ENCODE results near the gene CDK19.
"Not testable (repeated sequence)": the region's sequence is repeated elsewhere in the genome, so short reads cannot be mapped to it uniquely, and the experiment has no call there.

The CDK19 gene

DNA sequence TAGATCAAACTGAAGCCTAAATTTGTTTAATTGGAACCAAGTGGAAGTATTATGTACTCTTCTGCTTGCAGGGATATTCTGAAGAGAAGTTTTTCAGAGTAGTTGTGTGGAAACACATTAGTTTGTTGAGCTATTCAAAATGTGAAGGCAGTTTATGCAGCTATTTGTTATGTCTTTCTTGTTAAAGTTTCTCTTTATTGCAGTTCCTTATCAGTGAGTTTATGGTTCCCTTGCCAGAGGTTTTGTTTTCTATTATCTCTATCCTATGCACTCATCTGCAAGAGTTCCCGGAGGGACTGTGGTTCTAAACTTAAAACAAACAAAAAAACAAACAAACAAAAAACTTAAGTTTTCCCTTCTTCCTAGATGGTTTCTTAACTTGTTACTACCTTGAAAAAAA lies 195.2 kb downstream of the CDK19 start:
- no peak for DNase-seq (ENCODE audit: low read depth)

DNA sequence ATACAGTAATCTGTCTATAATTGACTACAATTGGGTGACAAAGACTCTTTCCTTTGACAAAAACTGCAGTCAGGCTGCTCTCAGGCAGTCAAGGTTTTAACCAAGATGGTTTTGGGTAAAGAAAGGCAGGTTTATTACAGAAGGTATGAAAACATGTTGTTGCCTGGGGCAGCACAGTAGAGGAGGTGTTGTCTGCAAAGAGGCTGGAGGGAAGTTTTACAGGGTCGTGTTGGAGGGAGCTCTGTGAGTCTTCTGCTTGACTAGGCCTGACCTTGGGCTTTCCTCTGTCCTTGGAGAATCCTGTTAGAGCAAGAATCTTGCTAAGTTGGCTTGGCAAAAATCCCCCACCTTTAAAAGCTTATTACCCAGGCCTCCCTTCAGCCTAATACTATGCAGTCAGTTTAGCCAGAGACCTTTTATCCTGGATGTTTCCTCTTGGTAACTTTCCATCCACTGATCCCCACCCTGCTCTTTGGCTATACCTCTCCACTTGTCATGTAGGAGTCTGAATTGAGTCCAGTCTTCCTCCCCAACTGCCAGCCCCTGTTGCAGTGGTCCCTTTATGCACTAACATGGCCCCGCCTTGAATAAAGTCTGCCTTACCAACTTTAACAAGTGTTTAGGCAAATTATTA lies 195.9 kb downstream of the CDK19 start:
- DNase-seq (ENCODE audit: low read depth): no peak

DNA sequence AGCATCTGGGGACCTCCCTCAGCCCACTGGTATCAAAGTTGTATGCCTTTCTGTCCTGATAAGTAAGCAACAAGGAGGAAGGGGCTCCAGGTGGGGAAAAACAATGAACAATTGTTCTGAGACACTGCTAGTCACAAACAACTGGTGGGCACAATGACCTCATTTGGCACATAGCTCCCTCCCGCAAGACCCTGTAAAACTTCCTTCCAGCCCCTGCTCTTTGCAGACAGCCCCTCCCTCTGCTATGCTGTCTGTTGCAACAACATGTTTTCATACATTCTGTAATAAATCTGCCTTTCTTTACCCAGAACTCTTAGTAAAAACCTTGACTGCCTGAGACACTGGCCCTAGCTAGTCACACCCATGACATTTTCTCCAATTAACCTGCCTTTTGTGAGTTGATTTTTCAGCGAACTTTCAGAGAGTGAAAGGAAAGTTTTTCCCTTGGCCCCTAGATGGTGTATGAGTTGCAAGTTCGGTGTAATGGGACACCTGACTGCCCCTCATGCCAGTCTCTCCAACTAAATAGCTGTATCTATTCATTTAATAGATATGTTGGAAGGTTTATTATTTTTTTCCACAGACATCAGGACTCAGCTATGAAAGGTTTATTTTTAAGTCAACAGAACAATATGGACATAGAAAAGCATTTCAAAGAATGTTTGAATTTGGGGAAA lies 196.5 kb downstream of the CDK19 start:
- no peak for DNase-seq (ENCODE audit: low read depth)

DNA sequence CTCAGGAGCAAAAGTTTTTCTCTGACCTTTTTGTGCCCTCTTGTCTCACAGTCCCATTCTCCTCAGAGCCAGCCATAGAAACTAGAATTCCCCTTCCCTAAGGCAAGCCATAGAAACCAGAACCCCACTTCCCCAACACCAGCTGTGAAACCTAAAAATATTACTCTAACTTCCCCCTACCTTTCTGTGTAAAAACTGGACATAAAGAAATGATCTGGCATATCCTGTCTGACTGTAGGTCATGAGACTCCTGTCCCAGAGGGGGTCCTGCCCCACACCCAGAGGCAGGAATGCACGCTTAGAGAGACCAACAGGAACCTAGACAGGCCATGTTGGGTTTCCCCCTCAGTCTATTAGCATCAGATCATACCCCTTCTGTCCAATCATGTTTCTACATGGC lies 198.2 kb downstream of the CDK19 start:
- DNase-seq (ENCODE audit: low read depth): no peak

DNA sequence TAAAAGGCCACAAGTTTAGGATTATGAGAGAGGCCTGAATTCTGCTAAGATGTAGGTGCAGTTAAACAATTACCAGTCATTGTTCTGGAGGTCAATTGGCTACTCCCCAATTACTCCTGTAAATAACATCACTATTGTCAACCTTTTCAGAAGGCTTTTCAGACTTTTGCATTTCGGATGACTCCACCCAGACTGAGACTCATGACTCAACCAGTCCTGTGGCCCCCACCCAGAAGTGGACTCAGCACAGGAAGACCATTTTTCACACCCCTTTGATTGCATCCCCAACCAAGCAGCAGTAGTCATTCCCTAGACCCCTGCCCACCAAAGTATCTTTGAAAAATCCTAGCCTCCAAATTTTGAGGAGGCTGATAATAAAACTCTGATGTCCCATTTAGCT lies 199.5 kb downstream of the CDK19 start:
- DNase-seq (ENCODE audit: low read depth): no peak

DNA sequence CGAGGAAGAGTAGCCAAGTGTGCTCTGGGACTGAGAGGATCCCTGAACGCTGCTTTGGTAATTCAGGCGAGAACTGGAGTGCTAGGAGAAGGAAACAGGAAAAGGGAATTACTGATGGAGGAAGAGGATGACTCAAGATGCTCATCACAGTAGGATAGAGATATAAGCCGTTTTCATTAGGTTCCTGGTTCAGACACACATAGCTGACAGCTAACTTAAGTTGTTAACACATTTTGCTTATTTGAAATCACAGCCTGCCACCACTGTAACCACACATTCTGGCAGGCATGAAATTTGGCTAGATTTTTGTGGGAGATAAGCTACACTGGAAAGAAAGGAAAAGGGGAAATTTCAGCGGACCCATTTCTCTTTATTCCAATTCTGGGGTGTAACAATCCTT lies 200.7 kb downstream of the CDK19 start:
- DNase-seq (ENCODE audit: low read depth): no peak

DNA sequence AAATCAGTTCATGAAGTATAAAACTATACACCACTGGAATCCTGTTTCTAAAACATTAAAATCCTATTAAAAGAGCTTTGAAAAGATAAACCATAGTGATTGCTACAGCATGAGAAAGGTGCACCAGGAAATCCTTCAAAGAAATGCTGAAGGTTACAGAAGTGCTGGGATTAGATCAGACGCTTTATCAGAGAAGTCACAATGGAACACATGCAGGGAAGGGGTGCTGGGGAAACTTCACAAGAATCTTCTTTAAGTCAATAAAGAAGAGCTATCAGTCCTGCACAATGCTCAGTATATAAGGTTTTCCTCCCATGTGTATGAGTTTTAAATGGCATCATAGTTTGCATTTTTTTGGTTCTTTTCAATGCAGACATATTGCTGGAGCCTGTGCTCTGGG lies 201.2 kb downstream of the CDK19 start:
- DNase-seq (ENCODE audit: low read depth): no peak

DNA sequence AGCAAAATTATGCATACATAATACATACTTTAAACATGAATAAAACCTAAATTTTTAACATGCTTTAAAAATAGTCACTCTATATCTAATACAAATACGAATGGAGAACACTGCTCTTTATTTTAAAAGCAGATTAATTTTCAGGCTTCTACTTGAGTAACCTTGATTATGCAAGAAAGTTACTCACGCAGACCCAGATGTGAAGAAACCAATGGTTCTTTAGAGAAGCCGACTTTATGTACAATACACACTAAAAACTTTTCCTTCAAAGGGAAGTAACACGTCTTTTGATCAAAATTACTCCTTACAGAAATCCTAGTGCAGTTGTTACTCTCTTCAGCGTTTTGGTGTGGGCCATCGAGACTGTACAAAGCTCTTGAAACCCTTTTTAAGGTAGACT lies 201.9 kb downstream of the CDK19 start:
- DNase-seq (ENCODE audit: low read depth): no peak

DNA sequence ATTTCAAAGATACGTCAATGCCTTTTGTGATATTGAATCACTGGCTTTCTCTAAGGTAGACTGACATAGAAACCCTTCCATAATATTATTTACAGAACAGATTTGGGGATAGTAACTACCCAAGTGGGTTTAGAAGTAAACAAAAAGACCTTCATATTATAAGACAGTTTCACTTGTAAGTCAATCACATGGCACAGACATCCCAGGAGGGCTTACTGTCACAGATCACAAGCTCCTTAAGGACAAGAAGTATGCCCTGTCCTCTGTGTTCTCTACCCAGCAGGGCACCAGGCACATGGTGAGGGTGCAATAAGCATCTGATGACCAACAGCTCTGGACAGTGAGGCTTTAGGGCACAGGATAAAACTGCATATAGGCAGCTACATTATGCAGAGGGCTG lies 203.0 kb downstream of the CDK19 start:
- no peak for DNase-seq (ENCODE audit: low read depth)

DNA sequence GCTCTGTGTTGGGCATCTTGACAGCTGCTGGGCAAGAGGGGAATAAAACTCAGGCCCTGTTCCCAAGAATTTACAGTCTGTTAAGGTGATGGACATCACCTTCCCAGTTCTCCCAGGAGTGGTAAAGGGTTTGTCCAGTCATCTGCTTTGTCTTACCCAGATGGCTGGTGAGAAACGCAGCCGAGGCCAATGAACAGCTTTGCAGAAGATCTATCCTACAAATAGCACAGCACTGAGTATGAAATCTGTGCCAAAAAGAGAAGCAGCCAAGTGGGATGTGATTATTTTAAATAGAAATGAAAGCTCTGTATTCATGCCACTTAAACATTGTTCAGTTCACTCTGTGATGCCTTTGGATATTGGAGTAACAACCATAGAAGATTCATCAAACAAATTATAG lies 206.2 kb downstream of the CDK19 start:
- no peak for DNase-seq (ENCODE audit: low read depth)

DNA sequence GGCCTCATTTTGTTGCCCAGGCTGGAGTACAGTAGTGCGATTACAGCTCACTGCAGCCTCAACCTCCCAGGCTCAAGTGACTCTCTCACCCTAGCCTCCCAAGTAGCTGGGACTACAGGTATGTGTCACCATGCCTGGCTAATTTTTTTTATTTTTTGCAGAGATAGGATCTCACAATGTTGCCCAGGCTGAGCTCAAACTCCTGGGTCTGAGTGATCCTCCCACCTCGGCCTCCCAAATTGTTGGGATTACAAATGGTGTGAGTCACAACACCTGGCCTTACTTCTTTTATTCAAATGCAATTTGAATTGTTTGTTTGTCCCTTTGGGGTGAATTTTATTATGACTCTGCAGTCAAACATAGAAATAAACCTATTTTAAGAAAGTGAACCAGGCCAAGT lies 207.1 kb downstream of the CDK19 start:
- DNase-seq (ENCODE audit: low read depth): no peak

DNA sequence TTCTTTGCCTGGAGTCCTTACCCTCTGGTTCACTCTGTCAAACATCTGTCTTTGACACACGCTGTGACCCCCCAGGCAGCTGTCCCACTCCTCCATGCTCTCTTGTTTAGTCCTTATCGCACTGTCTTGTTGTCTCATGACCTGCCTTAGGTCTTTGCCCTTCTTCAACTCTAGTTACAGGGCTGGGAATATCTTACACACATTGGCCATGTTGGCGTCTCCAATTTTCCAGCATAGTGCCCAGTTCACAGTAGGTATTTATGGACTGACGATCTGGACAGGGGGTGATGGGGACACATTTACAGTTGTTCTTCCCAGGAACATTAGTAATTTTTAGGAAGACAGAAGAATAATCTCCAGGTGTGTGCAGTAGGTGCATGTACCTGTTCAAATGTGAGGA lies 209.1 kb downstream of the CDK19 start:
- DNase-seq (ENCODE audit: low read depth): no peak

DNA sequence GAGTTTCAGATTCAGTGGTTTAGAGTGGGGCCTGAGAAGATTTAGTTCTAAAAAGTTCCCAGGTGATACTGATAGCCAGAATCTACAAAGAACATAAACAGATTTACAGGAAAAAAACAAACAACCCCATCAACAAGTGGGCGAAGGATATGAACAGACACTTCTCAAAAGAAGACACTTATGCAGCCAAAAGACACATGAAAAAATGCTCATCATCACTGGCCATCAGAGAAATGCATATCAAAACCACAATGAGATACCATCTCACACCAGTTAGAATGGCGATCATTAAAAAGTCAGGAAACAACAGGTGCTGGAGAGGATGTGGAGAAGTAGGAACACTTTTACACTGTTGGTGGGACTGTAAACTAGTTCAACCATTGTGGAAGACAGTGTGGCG lies 214.6 kb downstream of the CDK19 start:
- DNase-seq (ENCODE audit: low read depth): not testable (repeated sequence)

DNA sequence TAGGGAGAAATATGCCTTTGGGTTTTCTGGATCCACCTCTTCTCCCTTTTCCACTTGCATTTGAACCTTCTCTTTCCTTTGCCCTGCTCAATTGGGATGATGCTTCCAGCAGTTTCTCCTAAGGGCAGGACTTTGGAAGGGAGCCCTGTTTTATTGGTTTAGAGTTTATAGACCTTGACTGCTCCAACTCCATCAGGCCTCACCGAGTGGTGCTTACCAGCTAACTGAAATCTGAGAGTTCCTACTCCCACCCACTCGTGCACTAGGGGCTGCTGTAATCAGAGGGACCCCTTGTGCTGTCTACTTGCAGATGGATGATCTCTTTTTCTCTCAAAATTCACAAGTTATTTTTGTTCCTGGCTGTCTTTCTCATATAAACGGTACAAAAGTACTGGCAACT lies 217.5 kb downstream of the CDK19 start:
- DNase-seq (ENCODE audit: low read depth): no peak

DNA sequence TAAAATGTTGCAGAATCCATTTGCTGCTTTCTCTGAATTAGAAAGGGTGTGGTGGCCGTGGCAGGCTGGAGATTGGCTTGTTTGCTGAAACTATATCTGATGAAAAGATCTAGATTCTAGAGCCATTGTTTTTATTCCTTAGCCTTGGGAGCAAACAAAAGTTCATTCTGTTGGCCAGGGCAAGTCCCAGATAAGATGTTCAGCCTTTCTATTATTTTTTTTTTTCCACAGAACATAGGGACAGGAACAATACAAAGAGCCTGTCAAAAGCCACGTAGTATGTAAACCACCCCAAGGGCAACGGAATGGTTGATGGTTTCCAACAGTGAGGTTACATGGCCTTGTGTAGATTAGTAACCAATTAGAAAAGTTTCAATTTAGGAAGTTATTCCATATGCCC lies 218.9 kb downstream of the CDK19 start:
- no peak for DNase-seq (ENCODE audit: low read depth)

DNA sequence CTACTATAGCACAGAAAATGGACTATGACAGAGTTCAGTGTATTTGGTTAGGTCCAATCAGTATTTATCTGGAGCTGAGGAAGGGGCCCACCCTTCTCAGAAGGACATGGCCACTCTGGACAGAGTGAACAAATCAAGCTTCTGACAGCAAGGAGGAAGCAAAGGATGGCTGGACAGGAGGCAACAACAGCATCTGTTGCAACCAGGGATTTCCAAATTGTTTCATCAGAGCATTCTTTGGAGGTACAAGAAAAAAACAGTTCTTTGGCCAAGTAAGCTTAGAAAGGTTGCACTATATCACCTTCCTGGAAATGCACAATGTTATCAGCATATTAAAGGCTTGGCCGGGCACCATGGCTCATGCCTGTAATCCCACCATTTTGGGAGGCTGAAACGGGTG lies 220.2 kb downstream of the CDK19 start:
- DNase-seq (ENCODE audit: low read depth): no peak

DNA sequence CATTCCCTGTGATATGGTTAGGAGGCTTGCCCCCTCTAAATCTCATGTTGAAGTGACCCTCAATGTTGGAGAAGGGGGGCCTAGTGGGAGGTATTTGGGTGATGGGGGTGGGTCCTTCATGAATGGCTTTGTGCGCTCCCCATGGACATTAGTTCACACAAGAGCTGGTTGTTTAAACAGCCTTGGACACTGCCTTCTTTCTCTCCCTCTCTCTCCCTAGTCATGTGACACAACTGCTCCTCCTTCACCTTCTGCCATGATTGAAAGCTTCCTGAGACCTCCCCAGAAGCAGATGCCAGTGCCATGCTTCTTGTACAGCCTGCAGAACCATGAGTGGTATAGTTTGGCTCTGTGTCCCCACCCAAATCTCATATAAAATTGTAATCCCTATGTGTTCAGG lies 221.6 kb downstream of the CDK19 start:
- DNase-seq (ENCODE audit: low read depth): no peak

DNA sequence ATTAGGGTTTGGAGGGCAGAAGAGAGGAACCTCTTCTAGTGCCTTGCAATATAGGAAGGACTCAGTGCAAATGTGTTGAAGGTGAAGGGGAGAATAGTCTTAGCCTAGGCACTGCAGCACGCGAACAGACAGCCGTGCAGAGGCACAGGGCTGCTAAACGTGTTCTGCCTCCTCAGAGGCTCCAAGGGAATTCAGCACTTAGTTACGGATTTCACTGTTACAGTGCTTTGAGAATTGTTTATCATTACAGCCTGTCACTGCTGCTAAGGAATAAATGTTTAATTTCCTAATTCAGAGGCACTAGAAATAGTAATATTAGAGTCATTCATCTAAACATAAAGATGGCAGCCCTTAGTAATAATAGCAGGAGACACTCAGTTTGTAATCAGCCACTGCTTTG lies 222.5 kb downstream of the CDK19 start:
- no peak for DNase-seq (ENCODE audit: low read depth)

DNA sequence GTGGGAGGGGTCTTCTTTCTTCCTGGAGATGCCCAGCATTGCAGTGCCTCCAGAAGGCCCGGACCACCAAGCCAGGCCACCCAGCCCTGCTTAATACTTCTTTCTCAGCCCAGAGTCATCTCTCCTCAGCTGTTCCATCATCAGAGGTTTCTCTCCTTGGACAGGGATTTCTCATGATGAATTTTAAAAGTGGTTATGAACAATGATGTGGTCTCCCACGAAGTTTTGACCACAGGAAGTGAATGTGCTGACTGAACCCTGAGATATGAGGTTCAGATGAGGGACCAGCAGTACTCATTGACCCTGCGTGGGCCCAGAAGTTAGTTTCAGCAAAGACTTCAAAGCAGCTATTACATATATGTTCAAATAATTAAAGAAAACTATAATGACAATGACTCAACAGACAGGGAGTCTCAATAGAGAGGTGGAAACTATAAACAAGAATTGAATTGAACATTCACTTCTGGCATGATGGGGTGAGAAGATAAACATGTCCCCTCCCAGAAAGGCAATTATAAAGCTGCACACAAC lies 224.4 kb downstream of the CDK19 start:
- no peak for DNase-seq (ENCODE audit: low read depth)

DNA sequence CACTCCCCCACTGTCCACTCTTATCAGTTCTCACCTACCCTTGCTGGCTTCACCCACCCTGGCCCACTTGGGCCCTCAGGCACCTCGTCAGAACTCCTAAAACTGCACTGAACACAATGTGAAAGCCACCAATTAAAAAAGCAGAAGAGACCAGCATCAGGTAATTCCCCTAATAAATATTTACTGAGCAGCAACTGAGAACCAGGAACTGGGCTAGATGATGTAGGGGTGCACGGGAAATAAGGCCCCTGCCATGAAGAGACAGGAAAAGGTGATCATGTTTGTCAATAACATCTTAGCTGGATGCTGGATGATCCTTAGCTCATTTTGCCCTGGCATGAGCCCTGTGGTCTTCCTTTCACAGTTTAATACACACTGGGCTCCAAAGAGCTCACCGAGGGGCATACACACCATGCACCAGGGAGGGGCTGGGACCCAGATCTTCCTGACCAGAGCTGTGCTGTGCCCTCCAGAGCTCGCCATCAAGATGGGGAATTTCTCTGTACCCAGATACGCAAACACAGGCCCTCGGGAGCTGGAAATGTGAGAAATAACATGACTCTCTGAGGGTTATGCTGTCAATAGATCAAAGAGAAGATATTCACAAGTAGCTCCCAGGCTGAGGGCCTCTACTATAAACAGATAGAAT lies 225.3 kb downstream of the CDK19 start:
- DNase-seq (ENCODE audit: low read depth): no peak

DNA sequence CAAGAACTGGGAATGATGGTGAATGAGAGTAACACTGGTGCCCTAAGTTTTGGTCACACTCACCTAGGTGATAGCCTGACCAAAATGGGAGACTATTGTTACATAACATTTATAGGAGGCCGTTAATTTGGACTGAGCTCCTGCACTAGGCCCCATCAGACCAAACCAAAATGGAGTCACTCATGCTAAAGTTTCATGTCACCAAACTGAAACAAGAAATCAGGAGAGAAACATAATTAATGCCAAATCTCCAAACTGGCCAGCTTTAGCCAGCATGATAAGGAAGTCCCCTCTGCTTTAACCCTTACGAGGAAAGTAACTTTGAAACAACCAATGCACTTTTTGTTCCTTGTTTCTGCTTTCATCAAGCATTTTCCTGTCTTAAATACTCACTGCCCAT lies 227.9 kb downstream of the CDK19 start:
- DNase-seq (ENCODE audit: low read depth): no peak

DNA sequence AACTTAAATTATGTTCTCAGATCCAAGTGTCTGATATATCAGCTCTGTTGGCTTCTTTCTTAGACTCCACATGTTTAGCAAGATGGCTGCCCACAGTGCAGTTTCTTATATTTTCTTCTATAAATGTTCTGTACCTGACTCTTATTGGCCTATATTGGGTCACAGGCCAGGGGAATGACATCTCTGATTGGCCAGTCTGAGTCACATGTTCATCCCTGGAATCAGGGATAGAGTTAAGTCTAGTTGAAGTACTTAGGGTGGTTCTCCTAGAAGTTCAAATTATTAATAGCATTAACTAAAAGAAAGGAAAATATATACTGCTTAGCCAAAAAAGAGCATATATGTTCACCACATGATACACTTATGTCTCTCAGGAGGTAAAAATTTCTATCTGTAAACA lies 233.6 kb downstream of the CDK19 start:
- no peak for DNase-seq (ENCODE audit: low read depth)

DNA sequence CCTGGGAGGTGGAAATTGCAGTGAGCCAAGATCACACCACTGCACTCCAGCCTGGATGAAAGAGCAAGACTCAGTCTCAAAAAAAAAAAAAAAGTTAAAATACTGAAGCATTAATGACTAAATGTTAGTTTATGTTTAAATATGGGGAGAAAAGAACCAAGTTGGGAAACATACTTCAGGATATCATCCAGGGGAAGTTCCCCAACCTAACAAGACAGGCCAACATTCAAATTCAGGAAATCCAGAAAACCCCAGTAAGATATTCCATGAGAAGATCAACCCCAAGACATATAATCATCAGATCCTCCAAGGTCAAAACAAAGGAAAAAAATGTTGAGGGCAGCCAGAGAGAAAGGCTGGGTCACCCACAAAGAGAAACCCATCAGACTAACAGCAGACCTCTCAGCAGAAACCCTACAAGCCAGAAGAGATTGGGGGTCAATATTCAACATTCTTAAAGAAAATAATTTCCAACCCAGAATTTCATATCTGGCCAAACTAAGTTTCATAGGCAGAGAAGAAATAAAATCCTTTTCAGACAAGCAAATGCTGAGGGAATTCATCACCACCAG lies 237.6 kb downstream of the CDK19 start:
- not testable (repeated sequence) for DNase-seq (ENCODE audit: low read depth)
